OCI-LY3 (cell line): ENCODE data around the gene NDUFV2.

Experiments
- CTCF ChIP-seq: fragments of 200-600, 300-600 bp; sonication (generic); IDR thresholded peaks from 2 replicates; pipeline ENCODE4 v1.5.1; 2014; ENCODE audit warnings: antibody characterized with exemption, low read length, low read depth
- EZH2phosphoT487 ChIP-seq: fragments of 200-600 bp; shearing (Covaris generic); IDR thresholded peaks from 2 replicates; pipeline ENCODE4 v1.6.1; 2018; ENCODE audit warnings: antibody characterized with exemption, mixed run types, low read depth

- no peak for TF ChIP-seq CTCF
- TF ChIP-seq EZH2phosphoT487, result no peak
Observed at GRCh38 chr18:9106800-9107584, 4.5 kb downstream of the NDUFV2 start.
